HepG2 (cell line): Measurements from ENCODE around the gene CLIC6. TPM values are rescaled to one million over a fixed set of nuclear protein-coding genes. Genes with fewer than 3 reads are reported as not detected.

Experiments used
- ADNP ChIP-seq: sonication (generic); formaldehyde crosslinking; IDR thresholded peaks from 2 replicates; pipeline ENCODE4 v1.4.0; 2020; ENCODE audit warnings: missing genetic modification reagents
- AHR ChIP-seq: IDR thresholded peaks from 2 replicates; pipeline ENCODE4 v1.6.1; 2018; ENCODE audit warnings: missing genetic modification reagents, missing compliant biosample characterization
- FOSL1 ChIP-seq: sonication (generic); formaldehyde crosslinking; IDR thresholded peaks from 2 replicates; pipeline ENCODE4 v1.9.0; 2021; ENCODE audit warnings: missing genetic modification reagents, borderline replicate concordance
- GPN1 ChIP-seq: sonication (generic); formaldehyde crosslinking; IDR thresholded peaks from 2 replicates; pipeline ENCODE4 v1.5.1; 2020; ENCODE audit warnings: missing genetic modification reagents, borderline replicate concordance
- HOXD1 ChIP-seq: sonication (generic); formaldehyde crosslinking; IDR thresholded peaks from 2 replicates; pipeline ENCODE4 v1.5.0; 2020; ENCODE audit warnings: missing genetic modification reagents
- NFKBIZ ChIP-seq: IDR thresholded peaks from 2 replicates; pipeline ENCODE4 v1.6.1; 2018; ENCODE audit warnings: missing genetic modification reagents, missing compliant biosample characterization
- ONECUT2 ChIP-seq: sonication (generic); formaldehyde crosslinking; IDR thresholded peaks from 2 replicates; pipeline ENCODE4 v1.4.0; 2020; ENCODE audit warnings: missing genetic modification reagents
- ZNF263 ChIP-seq: sonication (generic); formaldehyde crosslinking; IDR thresholded peaks from 2 replicates; pipeline ENCODE4 v1.4.0; 2020; ENCODE audit warnings: missing genetic modification reagents
- ZNF292 ChIP-seq: sonication (generic); formaldehyde crosslinking; IDR thresholded peaks from 2 replicates; pipeline ENCODE4 v1.8.1; 2022; ENCODE audit warnings: mild to moderate bottlenecking, low read depth, missing genetic modification reagents, borderline replicate concordance
- ZNF792 ChIP-seq: IDR thresholded peaks from 2 replicates; pipeline ENCODE4 v1.6.1; 2016
- polyA plus RNA-seq, 8 experiments: library from polyadenylated mRNA; depleted of rRNA in 3 of 8; stranded (reverse) in 7 of 8; unstranded in 1 of 8; fragments of >200 nt; fragmentation: Illumina TruSeq in 4 of 8; extraction: Trizol in 4 of 8; gene quantifications; 2 replicates each; pipeline versions ENCODE4 v1.2.1 to v1.2.3, GENCODE V29; 2011 to 2016; ENCODE audit warnings: low read depth in 4 of 8, missing spikeins in 1 of 8, mixed read lengths in 1 of 8; ENCODE audit not compliant: insufficient read depth in 1 of 8
- total RNA-seq, 5 experiments: library from RNA; depleted of rRNA; stranded (reverse); fragments of >200 nt; fragmentation: Illumina TruSeq; extraction: Trizol; gene quantifications; 2 replicates each; pipeline ENCODE4 v1.2.3, GENCODE V29; 2016; ENCODE audit warnings: low read depth in 1 of 5
- TF ChIP-seq, protein P1 (sequence below): sonication (generic); formaldehyde crosslinking; IDR thresholded peaks from 2 replicates; pipeline ENCODE4 v1.4.0; 2020; ENCODE audit warnings: missing genetic modification reagents
- TF ChIP-seq, protein P2 (sequence below): sonication (generic); formaldehyde crosslinking; IDR thresholded peaks from 2 replicates; pipeline ENCODE4 v1.4.0; 2020; ENCODE audit warnings: missing genetic modification reagents, low read depth, mild to moderate bottlenecking, borderline replicate concordance
- TF ChIP-seq, protein P3 (sequence below): sonication (generic); formaldehyde crosslinking; IDR thresholded peaks from 2 replicates; pipeline ENCODE4 v1.5.0; 2020; ENCODE audit warnings: mild to moderate bottlenecking, missing genetic modification reagents, borderline replicate concordance

CLIC6 gene
- total and polyA plus RNA-seq, 2 of the 13 experiments (the other 11 are each of a cell fraction or from before 2014, with no cell fraction given) = not detected

DNA sequence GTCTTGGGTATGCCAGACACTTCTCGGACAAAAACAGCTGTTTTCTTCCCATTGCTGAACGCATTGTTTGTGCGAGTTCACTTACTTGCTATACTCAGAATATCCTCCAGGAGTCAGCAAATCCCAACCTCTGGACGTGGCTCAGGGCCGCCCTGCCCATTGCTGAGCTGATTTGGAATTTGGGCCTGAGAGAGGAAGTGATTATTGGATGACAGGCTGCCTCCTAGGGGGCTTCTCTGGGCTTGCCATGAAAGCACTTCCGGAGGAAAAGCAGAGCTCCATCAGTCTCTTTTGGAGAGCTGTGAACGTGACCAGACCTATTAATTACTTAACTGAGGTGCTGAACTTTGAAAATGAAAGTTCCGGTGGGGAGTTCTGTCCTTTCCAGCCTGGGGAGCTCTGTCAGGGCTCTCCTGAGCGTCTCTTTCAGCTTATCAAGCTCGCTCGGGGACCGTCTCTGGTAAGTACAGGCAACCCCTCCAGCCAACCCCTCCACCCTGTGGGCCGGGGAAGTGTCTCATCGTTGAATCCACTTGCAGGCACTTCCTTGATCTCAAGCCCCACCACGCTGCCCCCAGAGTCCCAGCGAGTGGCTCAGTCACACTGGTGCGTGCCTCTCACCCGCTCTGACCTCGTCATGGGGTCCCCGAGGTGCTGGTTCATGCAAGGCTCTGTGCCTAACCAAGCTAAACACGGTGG is 76.9 kb downstream of the CLIC6 start (continued):
- TF ChIP-seq, protein P1, sequence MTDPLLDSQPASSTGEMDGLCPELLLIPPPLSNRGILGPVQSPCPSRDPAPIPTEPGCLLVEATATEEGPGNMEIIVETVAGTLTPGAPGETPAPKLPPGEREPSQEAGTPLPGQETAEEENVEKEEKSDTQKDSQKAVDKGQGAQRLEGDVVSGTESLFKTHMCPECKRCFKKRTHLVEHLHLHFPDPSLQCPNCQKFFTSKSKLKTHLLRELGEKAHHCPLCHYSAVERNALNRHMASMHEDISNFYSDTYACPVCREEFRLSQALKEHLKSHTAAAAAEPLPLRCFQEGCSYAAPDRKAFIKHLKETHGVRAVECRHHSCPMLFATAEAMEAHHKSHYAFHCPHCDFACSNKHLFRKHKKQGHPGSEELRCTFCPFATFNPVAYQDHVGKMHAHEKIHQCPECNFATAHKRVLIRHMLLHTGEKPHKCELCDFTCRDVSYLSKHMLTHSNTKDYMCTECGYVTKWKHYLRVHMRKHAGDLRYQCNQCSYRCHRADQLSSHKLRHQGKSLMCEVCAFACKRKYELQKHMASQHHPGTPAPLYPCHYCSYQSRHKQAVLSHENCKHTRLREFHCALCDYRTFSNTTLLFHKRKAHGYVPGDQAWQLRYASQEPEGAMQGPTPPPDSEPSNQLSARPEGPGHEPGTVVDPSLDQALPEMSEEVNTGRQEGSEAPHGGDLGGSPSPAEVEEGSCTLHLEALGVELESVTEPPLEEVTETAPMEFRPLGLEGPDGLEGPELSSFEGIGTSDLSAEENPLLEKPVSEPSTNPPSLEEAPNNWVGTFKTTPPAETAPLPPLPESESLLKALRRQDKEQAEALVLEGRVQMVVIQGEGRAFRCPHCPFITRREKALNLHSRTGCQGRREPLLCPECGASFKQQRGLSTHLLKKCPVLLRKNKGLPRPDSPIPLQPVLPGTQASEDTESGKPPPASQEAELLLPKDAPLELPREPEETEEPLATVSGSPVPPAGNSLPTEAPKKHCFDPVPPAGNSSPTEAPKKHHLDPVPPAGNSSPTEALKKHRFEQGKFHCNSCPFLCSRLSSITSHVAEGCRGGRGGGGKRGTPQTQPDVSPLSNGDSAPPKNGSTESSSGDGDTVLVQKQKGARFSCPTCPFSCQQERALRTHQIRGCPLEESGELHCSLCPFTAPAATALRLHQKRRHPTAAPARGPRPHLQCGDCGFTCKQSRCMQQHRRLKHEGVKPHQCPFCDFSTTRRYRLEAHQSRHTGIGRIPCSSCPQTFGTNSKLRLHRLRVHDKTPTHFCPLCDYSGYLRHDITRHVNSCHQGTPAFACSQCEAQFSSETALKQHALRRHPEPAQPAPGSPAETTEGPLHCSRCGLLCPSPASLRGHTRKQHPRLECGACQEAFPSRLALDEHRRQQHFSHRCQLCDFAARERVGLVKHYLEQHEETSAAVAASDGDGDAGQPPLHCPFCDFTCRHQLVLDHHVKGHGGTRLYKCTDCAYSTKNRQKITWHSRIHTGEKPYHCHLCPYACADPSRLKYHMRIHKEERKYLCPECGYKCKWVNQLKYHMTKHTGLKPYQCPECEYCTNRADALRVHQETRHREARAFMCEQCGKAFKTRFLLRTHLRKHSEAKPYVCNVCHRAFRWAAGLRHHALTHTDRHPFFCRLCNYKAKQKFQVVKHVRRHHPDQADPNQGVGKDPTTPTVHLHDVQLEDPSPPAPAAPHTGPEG (CRISPR knock-in tag) = no peak
- 0 out of 2 replicates have a peak, but pooled peaks have one; percentile 20 for TF ChIP-seq ZNF792 (CRISPR knock-in tag)
- no peak for TF ChIP-seq FOSL1 (CRISPR knock-in tag)
- no peak for TF ChIP-seq NFKBIZ (CRISPR knock-in tag)
- TF ChIP-seq, protein P2, sequence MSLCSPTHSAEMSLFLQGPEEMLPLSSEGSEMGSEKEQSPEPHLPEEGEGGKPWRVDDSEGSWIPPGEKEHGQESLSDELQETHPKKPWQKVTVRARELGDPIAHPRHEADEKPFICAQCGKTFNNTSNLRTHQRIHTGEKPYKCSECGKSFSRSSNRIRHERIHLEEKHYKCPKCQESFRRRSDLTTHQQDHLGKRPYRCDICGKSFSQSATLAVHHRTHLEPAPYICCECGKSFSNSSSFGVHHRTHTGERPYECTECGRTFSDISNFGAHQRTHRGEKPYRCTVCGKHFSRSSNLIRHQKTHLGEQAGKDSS = no peak
- TF ChIP-seq ZNF263 (CRISPR knock-in tag) = peak; percentile 35; the same call in 1 of the 2 replicates
- TF ChIP-seq ZNF292 (CRISPR knock-in tag) = peak; percentile 47; the same call in 1 of the 2 replicates
- no peak for TF ChIP-seq AHR (CRISPR knock-in tag)
- TF ChIP-seq ADNP (CRISPR knock-in tag) = no peak; the same call in 1 of the 2 replicates
- no peak for TF ChIP-seq HOXD1
- TF ChIP-seq GPN1 (CRISPR knock-in tag) = no peak
- no peak for TF ChIP-seq ONECUT2
- TF ChIP-seq, protein P3, sequence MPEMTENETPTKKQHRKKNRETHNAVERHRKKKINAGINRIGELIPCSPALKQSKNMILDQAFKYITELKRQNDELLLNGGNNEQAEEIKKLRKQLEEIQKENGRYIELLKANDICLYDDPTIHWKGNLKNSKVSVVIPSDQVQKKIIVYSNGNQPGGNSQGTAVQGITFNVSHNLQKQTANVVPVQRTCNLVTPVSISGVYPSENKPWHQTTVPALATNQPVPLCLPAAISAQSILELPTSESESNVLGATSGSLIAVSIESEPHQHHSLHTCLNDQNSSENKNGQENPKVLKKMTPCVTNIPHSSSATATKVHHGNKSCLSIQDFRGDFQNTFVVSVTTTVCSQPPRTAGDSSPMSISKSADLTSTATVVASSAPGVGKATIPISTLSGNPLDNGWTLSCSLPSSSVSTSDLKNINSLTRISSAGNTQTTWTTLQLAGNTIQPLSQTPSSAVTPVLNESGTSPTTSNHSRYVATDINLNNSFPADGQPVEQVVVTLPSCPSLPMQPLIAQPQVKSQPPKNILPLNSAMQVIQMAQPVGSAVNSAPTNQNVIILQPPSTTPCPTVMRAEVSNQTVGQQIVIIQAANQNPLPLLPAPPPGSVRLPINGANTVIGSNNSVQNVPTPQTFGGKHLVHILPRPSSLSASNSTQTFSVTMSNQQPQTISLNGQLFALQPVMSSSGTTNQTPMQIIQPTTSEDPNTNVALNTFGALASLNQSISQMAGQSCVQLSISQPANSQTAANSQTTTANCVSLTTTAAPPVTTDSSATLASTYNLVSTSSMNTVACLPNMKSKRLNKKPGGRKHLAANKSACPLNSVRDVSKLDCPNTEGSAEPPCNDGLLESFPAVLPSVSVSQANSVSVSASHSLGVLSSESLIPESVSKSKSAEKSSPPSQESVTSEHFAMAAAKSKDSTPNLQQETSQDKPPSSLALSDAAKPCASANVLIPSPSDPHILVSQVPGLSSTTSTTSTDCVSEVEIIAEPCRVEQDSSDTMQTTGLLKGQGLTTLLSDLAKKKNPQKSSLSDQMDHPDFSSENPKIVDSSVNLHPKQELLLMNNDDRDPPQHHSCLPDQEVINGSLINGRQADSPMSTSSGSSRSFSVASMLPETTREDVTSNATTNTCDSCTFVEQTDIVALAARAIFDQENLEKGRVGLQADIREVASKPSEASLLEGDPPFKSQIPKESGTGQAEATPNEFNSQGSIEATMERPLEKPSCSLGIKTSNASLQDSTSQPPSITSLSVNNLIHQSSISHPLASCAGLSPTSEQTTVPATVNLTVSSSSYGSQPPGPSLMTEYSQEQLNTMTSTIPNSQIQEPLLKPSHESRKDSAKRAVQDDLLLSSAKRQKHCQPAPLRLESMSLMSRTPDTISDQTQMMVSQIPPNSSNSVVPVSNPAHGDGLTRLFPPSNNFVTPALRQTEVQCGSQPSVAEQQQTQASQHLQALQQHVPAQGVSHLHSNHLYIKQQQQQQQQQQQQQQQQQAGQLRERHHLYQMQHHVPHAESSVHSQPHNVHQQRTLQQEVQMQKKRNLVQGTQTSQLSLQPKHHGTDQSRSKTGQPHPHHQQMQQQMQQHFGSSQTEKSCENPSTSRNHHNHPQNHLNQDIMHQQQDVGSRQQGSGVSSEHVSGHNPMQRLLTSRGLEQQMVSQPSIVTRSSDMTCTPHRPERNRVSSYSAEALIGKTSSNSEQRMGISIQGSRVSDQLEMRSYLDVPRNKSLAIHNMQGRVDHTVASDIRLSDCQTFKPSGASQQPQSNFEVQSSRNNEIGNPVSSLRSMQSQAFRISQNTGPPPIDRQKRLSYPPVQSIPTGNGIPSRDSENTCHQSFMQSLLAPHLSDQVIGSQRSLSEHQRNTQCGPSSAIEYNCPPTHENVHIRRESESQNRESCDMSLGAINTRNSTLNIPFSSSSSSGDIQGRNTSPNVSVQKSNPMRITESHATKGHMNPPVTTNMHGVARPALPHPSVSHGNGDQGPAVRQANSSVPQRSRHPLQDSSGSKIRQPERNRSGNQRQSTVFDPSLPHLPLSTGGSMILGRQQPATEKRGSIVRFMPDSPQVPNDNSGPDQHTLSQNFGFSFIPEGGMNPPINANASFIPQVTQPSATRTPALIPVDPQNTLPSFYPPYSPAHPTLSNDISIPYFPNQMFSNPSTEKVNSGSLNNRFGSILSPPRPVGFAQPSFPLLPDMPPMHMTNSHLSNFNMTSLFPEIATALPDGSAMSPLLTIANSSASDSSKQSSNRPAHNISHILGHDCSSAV = no peak
